Activated T-helper 17 cell treated with anti-CD3 and anti-CD28 coated beads, Interleukin-2, amount 50 U/mL, for 72 hours (primary cell): ENCODE data around the gene ASCL5. TPM values are rescaled to one million over a fixed set of nuclear protein-coding genes. Genes with fewer than 3 reads are reported as not detected.
A peak's percentile ranks its signal among the peaks of the same experiment; 100 is the strongest.

Experiments used
- ATAC-seq: fragments of 150-1000 bp; cut with Tn5 transposase; replicated peaks from 2 replicates; pipeline ENCODE4 v1.10.0; 2021; ENCODE audit warnings: mild to moderate bottlenecking, moderate library complexity
- H3K27ac Mint-ChIP-seq: one replicate; pipeline ENCODE4 v1.8.0; 2022; ENCODE audit warnings: mixed read lengths
- H3K27me3 Mint-ChIP-seq: one replicate; pipeline ENCODE4 v1.8.0; 2022; ENCODE audit warnings: mixed read lengths
- H3K36me3 Mint-ChIP-seq: one replicate; pipeline ENCODE4 v1.8.0; 2022; ENCODE audit warnings: low read depth, mild to moderate bottlenecking, mixed read lengths
- H3K4me1 Mint-ChIP-seq: one replicate; pipeline ENCODE4 v1.8.0; 2022; ENCODE audit warnings: mixed read lengths
- H3K4me3 Mint-ChIP-seq: one replicate; pipeline ENCODE4 v1.8.0; 2022; ENCODE audit warnings: mild to moderate bottlenecking, mixed read lengths
- H3K9me3 Mint-ChIP-seq: one replicate; pipeline ENCODE4 v1.8.0; 2022; ENCODE audit warnings: mixed read lengths
- total RNA-seq, 2 donors: library from RNA; stranded (reverse); gene quantifications; one replicate each; pipeline ENCODE4 v1.2.3, GENCODE V29; 2022

Gene ASCL5
- under 1 TPM in 1 of 2 donors, not detected in 1; 0.19 TPM for total RNA-seq

- no peak for ATAC-seq
- H3K4me3 Mint-ChIP-seq, result no peak within 1 kb of the TSS
These were observed at the start of gene ASCL5 for GRCh38 chr1:201126832-201127754. ASCL5 (minus strand) TSS chr1:201127184; CDS start chr1:201115372, 11,812 bp downstream.

GRCh38 chr1:201175820-201176500, 49.0 kb upstream of the ASCL5 start:
- ATAC-seq, result no peak
- H3K9me3 Mint-ChIP-seq, result peaks cover 6% of the 10 kb centered on the region
- peaks cover 6% of the 10 kb centered on the region for H3K4me1 Mint-ChIP-seq
- H3K27ac Mint-ChIP-seq, result no peak overlapping the region
- H3K27me3 Mint-ChIP-seq, result peaks cover 29% of the 10 kb centered on the region
- H3K36me3 Mint-ChIP-seq, result no peaks in the 10 kb centered on the region
- H3K4me3 Mint-ChIP-seq, result no peak overlapping the region

More at GRCh38 chr1:201126832-201127754, at the start of gene ASCL5:
- Mint-ChIP-seq H3K27me3 (peaks cover 17% of the 10 kb centered on the region), H3K9me3 (no peaks in the 10 kb centered on the region), H3K4me1 (no peaks in the 10 kb centered on the region), H3K36me3 (no peaks in the 10 kb centered on the region), H3K27ac (no peak within 1 kb of the TSS)

- peaks cover 15% of the 10 kb centered on the region for H3K27me3 Mint-ChIP-seq
- H3K4me1 Mint-ChIP-seq, result peaks cover 6% of the 10 kb centered on the region
- no peak overlapping the region for H3K4me3 Mint-ChIP-seq
- H3K27ac Mint-ChIP-seq, result peak overlapping the region; percentile 7
- no peaks in the 10 kb centered on the region for H3K36me3 Mint-ChIP-seq
- H3K9me3 Mint-ChIP-seq, result no peaks in the 10 kb centered on the region
- ATAC-seq, result no peak
These were observed 46.8 kb upstream of the ASCL5 start for GRCh38 chr1:201173736-201174135.

- ATAC-seq, result no peak
- H3K4me1 Mint-ChIP-seq, result peaks cover 6% of the 10 kb centered on the region
- H3K27ac Mint-ChIP-seq, result peak overlapping the region; percentile 7
- no peaks in the 10 kb centered on the region for H3K9me3 Mint-ChIP-seq
- H3K27me3 Mint-ChIP-seq, result peaks cover 12% of the 10 kb centered on the region
- H3K36me3 Mint-ChIP-seq, result no peaks in the 10 kb centered on the region
- H3K4me3 Mint-ChIP-seq, result no peak overlapping the region
These were observed 46.1 kb upstream of the ASCL5 start for GRCh38 chr1:201172999-201173610.

GRCh38 chr1:201172326-201172725, 45.3 kb upstream of the ASCL5 start:
- H3K4me1 Mint-ChIP-seq, result peaks cover 6% of the 10 kb centered on the region
- peak overlapping the region; percentile 96 for H3K27ac Mint-ChIP-seq
- ATAC-seq, result no peak
- no peaks in the 10 kb centered on the region for H3K36me3 Mint-ChIP-seq
- H3K27me3 Mint-ChIP-seq, result peaks cover 6% of the 10 kb centered on the region
- no peaks in the 10 kb centered on the region for H3K9me3 Mint-ChIP-seq
- H3K4me3 Mint-ChIP-seq, result peak overlapping the region; percentile 86

- Mint-ChIP-seq H3K9me3 (no peaks in the 10 kb centered on the region), H3K4me1 (peaks cover 6% of the 10 kb centered on the region), H3K4me3 (peak overlapping the region; percentile 86), H3K36me3 (no peaks in the 10 kb centered on the region), H3K27ac (peak overlapping the region; percentile 96), H3K27me3 (peaks cover 3% of the 10 kb centered on the region)
- ATAC-seq, result peak; percentile 82
These were observed 44.4 kb upstream of the ASCL5 start for GRCh38 chr1:201171063-201172036.

GRCh38 chr1:201170533-201171062, 43.6 kb upstream of the ASCL5 start:
- peak; percentile 89 for ATAC-seq

GRCh38 chr1:201169971-201170532, 43.1 kb upstream of the ASCL5 start:
- no peaks in the 10 kb centered on the region for H3K9me3 Mint-ChIP-seq
- H3K36me3 Mint-ChIP-seq, result no peaks in the 10 kb centered on the region
- ATAC-seq, result no peak
- H3K27me3 Mint-ChIP-seq, result peaks cover 3% of the 10 kb centered on the region
- H3K27ac Mint-ChIP-seq, result peak overlapping the region; percentile 96
- H3K4me1 Mint-ChIP-seq, result peaks cover 6% of the 10 kb centered on the region
- H3K4me3 Mint-ChIP-seq, result peak overlapping the region; percentile 86

More at GRCh38 chr1:201170533-201171062, 43.6 kb upstream of the ASCL5 start:
- no peaks in the 10 kb centered on the region for H3K9me3 Mint-ChIP-seq
- peak overlapping the region; percentile 86 for H3K4me3 Mint-ChIP-seq
- peaks cover 3% of the 10 kb centered on the region for H3K27me3 Mint-ChIP-seq
- peaks cover 6% of the 10 kb centered on the region for H3K4me1 Mint-ChIP-seq
- H3K36me3 Mint-ChIP-seq, result no peaks in the 10 kb centered on the region
- H3K27ac Mint-ChIP-seq, result peak overlapping the region; percentile 96

- H3K9me3 Mint-ChIP-seq, result no peaks in the 10 kb centered on the region
- no peak overlapping the region for H3K4me3 Mint-ChIP-seq
- H3K36me3 Mint-ChIP-seq, result no peaks in the 10 kb centered on the region
- H3K4me1 Mint-ChIP-seq, result peaks cover 6% of the 10 kb centered on the region
- no peak for ATAC-seq
- no peaks in the 10 kb centered on the region for H3K27me3 Mint-ChIP-seq
- no peak overlapping the region for H3K27ac Mint-ChIP-seq
These were observed 42.2 kb upstream of the ASCL5 start for GRCh38 chr1:201169203-201169602.

GRCh38 chr1:201167041-201167991, 40.3 kb upstream of the ASCL5 start:
- peaks cover 6% of the 10 kb centered on the region for H3K4me1 Mint-ChIP-seq
- no peaks in the 10 kb centered on the region for H3K36me3 Mint-ChIP-seq
- no peaks in the 10 kb centered on the region for H3K9me3 Mint-ChIP-seq
- H3K27me3 Mint-ChIP-seq, result no peaks in the 10 kb centered on the region
- ATAC-seq, result no peak
- H3K27ac Mint-ChIP-seq, result no peak overlapping the region
- no peak overlapping the region for H3K4me3 Mint-ChIP-seq

- Mint-ChIP-seq H3K9me3 (no peaks in the 10 kb centered on the region), H3K36me3 (no peaks in the 10 kb centered on the region), H3K27me3 (peaks cover 3% of the 10 kb centered on the region), H3K4me3 (no peak overlapping the region), H3K4me1 (no peaks in the 10 kb centered on the region), H3K27ac (no peak overlapping the region)
- ATAC-seq, result no peak
These were observed 37.7 kb upstream of the ASCL5 start for GRCh38 chr1:201164645-201165044.

- peaks cover 7% of the 10 kb centered on the region for H3K27me3 Mint-ChIP-seq
These were observed 36.7 kb upstream of the ASCL5 start for GRCh38 chr1:201163707-201164106.

More at GRCh38 chr1:201163707-201164106, 36.7 kb upstream of the ASCL5 start:
- Mint-ChIP-seq H3K4me1 (no peaks in the 10 kb centered on the region), H3K4me3 (no peak overlapping the region), H3K27ac (no peak overlapping the region), H3K36me3 (no peaks in the 10 kb centered on the region), H3K9me3 (no peaks in the 10 kb centered on the region)
- no peak for ATAC-seq
